Putamen (tissue), 1 donor: ENCODE results near the gene DNAH10.
A peak's percentile ranks its signal among the peaks of the same experiment; 100 is the strongest.

ENCODE experiments used
- DNase-seq: peaks from one replicate; pipeline ENCODE4 v3.0.0-alpha.2; 2016; ENCODE audit warnings: low spot score

DNAH10 gene

DNA sequence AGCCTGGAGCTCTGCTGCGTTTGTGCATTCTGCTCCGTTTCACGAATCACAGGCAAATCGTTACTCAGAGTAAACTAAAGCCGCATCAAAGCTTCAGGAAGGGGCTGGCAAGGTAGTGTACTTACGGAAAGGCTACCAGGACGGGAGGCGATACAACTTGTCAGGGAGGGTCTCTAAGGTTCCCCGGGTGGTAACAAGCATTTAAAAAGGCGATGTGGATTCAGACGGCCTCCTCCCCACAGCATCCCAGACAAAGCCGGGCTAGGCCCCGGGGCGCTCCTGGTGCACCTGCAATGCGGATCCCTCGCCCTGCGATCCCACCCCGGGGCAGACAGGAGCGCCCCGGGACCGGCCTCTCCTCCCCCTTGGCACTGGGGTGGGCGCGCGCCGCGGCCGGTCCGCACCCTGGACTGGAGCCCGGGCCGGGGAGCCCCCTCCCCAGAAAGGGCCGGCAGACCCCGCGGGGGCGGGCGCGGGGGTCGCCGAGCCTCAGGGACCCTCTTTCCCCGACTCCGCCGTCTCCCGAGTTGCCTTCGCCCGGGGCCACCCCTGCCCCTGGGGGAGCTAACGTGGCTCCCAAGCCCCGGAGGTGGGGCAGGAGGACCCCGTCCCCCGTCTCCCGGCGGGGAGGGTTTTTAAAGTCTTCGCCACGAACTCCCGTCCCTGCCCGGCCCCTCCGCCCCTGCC, 209.8 kb downstream of the DNAH10 start:
- DNase-seq = no peak

DNA sequence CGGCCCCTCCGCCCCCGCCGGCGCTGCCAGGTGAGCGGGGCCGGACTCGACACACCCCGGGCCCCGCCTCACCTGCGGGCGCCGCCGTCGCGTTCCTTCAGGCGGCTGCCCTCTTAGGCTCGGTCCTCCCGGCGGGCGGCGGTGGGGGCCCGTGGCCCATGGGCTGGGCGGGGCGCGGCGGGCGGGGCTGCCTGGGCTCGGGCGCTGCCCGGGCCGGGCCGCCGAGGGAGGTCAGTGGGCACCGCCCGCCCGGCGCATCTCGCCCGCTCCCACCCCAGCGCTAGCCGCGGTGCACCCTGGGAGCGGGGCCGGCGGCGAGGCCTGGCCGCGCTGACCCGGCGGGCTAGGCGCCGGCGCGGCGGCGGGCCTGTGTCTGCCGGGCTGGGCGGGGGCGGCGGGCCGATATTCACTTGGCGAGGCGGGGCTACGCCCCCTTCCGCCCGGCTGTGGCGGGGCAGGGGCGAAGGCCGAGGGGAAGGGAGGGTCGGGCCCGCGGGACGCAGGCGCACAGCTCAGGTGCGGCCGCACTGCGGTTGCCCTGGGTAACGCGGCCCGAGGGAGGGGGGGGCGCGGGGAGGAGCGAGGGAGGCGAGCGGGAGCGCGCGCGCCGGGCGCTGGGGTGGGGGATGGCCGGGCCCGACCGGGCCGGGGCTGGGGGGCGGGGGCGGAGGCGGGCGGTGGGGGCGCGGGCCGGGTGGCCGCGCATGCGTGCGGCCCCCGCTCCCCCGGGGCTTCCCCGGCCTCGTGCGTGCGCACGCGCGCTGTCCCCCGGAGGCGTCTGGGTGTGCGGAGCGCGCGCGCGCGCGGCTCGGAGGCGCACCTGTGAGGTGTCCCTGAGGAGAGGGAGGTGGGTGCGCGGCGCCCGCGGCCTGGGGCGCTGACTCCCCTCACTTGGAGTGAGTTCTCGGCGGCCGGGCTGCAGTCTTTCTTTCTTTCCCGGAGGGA, 210.6 kb downstream of the DNAH10 start, which contains the start of the genes CCDC92 and ZNF664:
TSS of gene CCDC92 (minus strand) at position 375 of the 945 bp plus-strand sequence. CDS start 28,526 bp downstream, outside the sequence.
TSS of gene ZNF664 (plus strand) at position 759 of the 945 bp plus-strand sequence. CDS start 38,930 bp downstream, outside the sequence.
- DNase-seq = peak; percentile 89

DNA sequence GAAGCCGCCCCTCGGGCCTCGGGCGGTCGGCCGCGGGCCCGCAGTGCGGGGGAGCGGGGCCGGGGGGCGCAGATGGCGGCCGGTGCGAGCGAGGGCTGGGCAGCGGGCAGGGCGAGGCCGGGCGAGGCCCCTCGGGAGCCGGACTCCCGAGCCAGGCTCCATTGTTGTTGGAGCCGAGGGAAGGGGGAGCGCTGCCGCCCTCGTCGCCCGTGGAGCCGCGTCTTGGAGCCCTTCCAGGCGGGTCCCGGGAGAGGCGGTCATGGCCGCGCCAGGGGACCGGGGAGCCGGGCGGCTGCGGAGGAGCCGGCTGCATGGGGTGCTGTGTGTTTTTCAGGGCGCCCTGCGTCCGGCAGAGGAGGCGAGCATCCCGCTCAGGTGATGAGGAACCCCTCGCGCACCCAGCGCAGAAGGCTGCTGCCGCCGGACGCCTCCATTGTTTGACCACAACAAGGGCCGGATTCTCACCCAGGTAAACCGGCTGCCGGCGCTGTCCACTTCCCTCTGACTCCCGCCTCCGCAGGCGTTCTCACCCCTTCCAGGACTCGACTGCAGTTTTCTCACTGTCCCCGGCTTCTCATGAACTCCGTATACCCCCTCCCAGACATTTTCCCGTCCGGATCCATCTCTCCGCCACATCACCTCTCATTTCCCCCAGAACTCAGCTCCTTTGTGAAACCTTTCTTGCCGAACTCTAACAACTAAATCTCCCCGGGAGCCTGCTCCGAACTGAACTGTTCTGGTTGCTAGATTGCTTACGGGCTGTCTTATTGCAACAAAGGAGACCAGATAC, 211.6 kb downstream of the DNAH10 start:
- no peak for DNase-seq

DNA sequence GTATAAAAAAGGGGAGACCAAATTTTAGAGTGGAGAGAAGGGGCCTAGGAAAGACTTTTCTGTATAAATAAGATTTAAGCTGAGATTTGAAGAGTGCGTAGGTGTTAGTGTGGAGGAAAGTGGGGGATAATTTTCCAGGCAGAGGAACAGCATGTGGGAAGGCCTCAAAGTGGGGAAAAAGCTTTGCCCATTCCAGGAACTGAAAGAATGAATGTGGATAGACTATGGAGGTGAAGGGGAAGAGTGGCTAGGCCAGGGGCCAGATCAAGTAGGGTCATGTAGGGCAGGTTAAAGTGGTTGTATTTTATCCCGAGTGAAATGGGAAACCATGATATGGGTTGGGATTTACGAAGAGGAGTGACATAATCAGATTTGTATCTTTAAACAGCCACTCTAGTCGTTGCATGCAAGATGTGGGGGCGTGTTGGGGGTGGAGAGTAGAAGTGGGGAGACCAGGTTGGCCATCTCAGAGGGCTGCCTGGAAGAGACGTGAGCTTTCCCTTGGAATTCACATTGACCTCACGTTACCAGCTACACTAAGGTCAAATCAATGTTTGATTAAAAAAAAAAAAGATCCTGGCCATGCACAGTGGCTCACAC, 214.2 kb downstream of the DNAH10 start:
- no peak for DNase-seq

DNA sequence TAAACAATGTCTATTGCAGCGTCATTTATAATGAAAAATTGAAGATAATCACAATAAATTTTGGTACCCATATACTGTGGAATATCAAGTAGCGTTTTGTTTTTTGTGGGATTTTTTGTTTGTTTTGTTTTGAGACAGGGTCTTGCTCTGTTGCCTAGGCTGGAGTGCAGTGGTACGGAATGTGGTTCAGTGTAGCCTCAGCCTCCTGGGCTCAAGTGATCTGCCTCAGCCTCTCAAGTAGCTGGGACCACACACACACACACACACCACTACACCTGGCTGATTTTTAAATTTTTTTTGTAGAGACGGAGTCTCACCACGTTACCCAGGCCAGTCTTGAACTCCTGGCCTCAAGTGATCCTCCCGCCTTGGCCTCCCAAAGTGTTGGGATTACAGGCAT, 217.5 kb downstream of the DNAH10 start:
- DNase-seq = no peak

DNA sequence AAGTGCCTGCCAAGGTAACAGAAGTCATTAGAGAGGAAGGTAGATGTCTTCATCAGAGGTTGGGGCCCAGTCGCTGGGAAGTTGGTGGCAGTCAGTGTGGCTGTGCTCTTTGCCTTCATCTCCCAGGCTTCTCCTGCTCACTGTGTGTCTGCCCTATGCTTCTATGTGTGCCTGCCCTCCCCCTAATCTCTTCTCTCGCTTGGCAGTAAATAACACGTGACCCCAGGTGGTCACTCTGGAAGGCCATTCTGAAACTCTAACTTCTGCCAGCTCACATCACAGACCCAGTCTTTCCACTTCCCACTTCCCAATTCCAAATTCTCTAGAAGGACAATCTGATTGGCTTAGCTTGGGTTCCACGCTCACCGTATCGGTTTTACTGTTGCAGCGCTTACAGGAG, 220.2 kb downstream of the DNAH10 start:
- DNase-seq = no peak

DNA sequence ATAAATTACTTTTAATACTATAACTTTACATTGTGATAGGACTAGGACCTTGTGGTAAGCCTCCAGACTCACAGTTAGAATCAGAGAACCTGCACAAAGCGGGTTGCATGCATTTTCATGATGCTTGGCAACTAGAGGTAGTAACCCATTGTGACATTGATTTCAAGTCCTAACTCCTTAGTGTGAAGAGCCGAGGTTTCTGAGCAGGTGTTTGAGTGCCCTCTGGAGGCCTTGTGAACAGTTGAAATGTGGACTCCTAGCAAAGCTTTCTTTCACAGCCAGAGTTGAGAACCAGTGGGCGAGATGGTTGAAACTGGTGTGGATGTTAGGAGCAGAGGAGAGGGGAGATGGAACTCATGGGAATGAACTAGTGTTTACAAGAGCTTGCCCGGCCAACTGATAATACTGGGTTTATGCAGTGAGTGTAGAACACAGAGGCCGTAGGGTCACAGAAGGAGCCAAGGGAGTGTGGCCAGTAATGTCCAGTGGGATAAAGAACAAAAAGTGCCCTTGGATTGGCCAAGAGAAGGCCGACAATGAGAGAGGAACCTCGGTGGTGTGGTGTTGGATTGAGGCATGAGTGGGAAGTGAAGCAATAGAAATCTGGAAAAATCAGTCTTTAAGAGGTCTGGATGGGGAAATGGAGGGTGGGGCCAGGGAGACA, 221.9 kb downstream of the DNAH10 start:
- DNase-seq = peak; percentile 70

DNA sequence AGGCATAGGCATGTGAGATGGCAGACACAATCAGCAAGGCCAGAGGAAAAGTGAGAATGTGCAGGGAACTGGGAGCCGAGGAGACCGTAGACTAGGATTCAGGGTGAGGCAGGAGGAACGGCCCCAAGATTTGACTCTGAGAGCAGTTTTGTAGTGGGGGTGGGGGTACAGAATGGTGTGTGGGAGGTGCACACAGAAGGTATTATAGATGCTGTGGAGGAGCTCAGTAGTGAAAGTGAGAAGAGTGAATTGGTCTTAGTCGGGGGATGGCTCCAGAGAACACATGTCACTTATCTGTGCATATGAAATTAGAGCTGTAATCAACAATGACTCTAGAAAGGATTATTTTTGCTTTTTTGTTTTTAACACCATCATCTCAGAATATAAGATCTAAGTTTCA, 222.8 kb downstream of the DNAH10 start:
- no peak for DNase-seq
